PC-3 (cell line): Measurements from ENCODE around the gene MED15.

ENCODE experiments used
- CTCF ChIP-seq: fragments of 300-600 bp; sonication (generic); conservative IDR thresholded peaks from 2 replicates; pipeline ENCODE4 v1.5.1; 2017; ENCODE audit warnings: antibody characterized with exemption, low read depth, mild to moderate bottlenecking, low read length
- EZH2phosphoT487 ChIP-seq: fragments of 300-600 bp; sonication (generic); IDR thresholded peaks from 2 replicates; pipeline ENCODE4 v1.6.1; 2018; ENCODE audit warnings: mild to moderate bottlenecking, antibody characterized with exemption, low read length, borderline replicate concordance

DNA sequence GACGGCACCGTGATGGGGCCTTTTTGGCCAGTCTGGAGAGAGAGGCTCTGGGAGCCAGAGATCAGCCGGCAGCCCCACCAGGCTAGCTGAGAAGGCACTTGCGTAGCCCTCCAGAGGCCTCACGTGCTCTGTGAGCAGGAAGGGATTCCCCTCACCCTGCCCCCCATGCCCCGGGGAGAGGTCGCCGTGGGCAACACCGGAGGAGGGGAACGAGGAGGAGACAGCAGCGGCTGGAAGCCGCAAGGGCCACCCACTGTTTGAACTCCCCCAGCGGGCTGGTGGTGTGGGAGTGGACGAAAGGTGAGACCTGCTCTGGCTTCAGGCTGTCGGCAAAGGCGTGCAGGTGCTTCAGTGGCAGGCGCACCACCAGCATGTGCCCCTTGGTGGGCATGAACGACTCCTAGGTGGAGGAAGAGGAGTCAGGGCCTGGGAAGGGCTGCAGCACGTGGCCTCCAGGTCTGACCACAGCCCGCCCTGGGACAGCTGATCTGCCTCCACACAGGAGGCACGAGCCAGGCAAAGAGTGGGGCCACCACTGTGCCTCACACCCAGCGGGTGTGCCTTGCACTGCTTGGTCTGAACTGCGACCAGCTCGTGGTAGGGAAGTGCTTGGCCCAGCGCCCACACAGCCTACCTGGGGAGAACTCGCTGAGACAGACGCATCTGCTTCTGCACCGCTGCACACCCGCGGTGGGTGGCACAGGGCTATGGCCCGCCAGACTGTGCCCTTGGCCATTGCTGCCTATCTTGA, 99.9 kb downstream of the MED15 start:
- TF ChIP-seq CTCF = no peak
- TF ChIP-seq EZH2phosphoT487 = no peak
